ENCODE data around the gene ITPK1. TPM values are rescaled to one million over a fixed set of nuclear protein-coding genes. Genes with fewer than 3 reads are reported as not detected.

Gene ITPK1
- polyA plus RNA-seq, 1 of the 3 experiments (the other 2 are of a cell fraction): 23.2 TPM

DNA sequence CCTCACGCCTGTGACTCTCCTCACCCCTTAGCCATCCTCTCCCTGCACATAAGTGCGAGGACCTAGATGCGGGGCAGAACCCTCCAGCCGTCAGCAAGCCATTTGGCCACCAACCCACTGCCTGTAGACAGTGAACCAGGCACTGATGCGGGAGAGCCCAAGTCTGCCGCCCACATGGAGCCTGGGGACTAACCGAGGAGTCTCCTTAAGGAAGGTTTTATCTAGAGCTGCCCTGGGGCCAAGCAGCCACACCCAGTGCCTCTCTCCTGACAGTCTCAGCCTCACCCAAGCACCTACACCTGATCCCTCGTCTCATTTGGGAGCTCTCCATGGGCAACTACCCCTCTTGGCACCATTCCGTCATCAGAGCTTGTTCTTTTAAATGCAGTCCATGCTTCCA lies 120.1 kb downstream of the ITPK1 start:
- H3K9ac ChIP-seq: no peak overlapping the region
- H3K36me3 ChIP-seq (replicated peaks in 1 of 2; ENCODE audit: control insufficient read depth in 1 of 2, insufficient read depth in 2 of 2, low read length in 1 of 2): peaks cover 0 to 6% of the 10 kb centered on the region in 2 experiments
- no peaks in the 10 kb centered on the region for H3K79me2 ChIP-seq (ENCODE audit: insufficient read depth)
- H3K4me2 ChIP-seq: no peak overlapping the region
- H3K4me1 ChIP-seq (ENCODE audit: control insufficient read depth in 1 of 2, insufficient read depth in 2 of 2, low read depth in 1 of 2, low read length in 1 of 2): peaks cover 3 to 72% of the 10 kb centered on the region in 2 experiments; a peak in 2 of 4 replicates
- 86% methylated on average over 6 of the region's 9 CpGs for WGBS (ENCODE audit: low lambda C conversion rate)
- TF ChIP-seq TCF12 (IDR thresholded peaks at IDR 0.05) (no peak), NFIC (IDR thresholded peaks at IDR 0.05; ENCODE audit: borderline replicate concordance) (no peak), POLR2AphosphoS5 (IDR thresholded peaks at IDR 0.05; ENCODE audit: low read depth, low read length) (no peak), SIN3A (IDR thresholded peaks at IDR 0.05; ENCODE audit: borderline replicate concordance, low read depth, low read length) (no peak), MXI1 (IDR thresholded peaks at IDR 0.05; ENCODE audit: low read depth, low read length) (no peak), RAD21 (IDR thresholded peaks at IDR 0.05; ENCODE audit: low read length) (no peak)
- TF ChIP-seq, protein P1, sequence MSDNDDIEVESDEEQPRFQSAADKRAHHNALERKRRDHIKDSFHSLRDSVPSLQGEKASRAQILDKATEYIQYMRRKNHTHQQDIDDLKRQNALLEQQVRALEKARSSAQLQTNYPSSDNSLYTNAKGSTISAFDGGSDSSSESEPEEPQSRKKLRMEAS (IDR thresholded peaks at IDR 0.05; ENCODE audit: low read depth): no peak
- TF ChIP-seq, protein P2, sequence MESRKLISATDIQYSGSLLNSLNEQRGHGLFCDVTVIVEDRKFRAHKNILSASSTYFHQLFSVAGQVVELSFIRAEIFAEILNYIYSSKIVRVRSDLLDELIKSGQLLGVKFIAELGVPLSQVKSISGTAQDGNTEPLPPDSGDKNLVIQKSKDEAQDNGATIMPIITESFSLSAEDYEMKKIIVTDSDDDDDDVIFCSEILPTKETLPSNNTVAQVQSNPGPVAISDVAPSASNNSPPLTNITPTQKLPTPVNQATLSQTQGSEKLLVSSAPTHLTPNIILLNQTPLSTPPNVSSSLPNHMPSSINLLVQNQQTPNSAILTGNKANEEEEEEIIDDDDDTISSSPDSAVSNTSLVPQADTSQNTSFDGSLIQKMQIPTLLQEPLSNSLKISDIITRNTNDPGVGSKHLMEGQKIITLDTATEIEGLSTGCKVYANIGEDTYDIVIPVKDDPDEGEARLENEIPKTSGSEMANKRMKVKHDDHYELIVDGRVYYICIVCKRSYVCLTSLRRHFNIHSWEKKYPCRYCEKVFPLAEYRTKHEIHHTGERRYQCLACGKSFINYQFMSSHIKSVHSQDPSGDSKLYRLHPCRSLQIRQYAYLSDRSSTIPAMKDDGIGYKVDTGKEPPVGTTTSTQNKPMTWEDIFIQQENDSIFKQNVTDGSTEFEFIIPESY (IDR thresholded peaks at IDR 0.05; ENCODE audit: borderline replicate concordance, low read depth): no peak
- TF ChIP-seq, protein P3, sequence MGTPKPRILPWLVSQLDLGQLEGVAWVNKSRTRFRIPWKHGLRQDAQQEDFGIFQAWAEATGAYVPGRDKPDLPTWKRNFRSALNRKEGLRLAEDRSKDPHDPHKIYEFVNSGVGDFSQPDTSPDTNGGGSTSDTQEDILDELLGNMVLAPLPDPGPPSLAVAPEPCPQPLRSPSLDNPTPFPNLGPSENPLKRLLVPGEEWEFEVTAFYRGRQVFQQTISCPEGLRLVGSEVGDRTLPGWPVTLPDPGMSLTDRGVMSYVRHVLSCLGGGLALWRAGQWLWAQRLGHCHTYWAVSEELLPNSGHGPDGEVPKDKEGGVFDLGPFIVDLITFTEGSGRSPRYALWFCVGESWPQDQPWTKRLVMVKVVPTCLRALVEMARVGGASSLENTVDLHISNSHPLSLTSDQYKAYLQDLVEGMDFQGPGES (IDR thresholded peaks at IDR 0.05; ENCODE audit: low read depth, low read length): no peak
- no peak overlapping the region; a peak in 1 of 4 replicates for H3K27ac ChIP-seq (ENCODE audit: low read depth in 2 of 2, low read length in 1 of 2)
- no peak overlapping the region for H2AFZ ChIP-seq (ENCODE audit: low read depth)
- H3K9me2 ChIP-seq: no peaks in the 10 kb centered on the region
- H3F3A ChIP-seq (replicated peaks; ENCODE audit: insufficient read depth): no peaks in the 10 kb centered on the region
- H3K9me3 ChIP-seq: no peaks in the 10 kb centered on the region
- DNase-seq: no peak
- CTCF ChIA-PET: interaction anchor here (1.1 to 2.9 kb wide), 4 partner anchors 10 to 43 kb away, joined by 3 to 7 read pairs (median 4); no protein-coding TSS in a partner anchor
- no peaks in the 10 kb centered on the region for H4K20me1 ChIP-seq (ENCODE audit: insufficient read depth)
- H3K27me3 ChIP-seq (ENCODE audit: insufficient read depth): no peaks in the 10 kb centered on the region
- POLR2A ChIA-PET: no interaction called here
- no peak overlapping the region for H3K4me3 ChIP-seq (ENCODE audit: low read depth in 2 of 2, low read length in 1 of 2)

DNA sequence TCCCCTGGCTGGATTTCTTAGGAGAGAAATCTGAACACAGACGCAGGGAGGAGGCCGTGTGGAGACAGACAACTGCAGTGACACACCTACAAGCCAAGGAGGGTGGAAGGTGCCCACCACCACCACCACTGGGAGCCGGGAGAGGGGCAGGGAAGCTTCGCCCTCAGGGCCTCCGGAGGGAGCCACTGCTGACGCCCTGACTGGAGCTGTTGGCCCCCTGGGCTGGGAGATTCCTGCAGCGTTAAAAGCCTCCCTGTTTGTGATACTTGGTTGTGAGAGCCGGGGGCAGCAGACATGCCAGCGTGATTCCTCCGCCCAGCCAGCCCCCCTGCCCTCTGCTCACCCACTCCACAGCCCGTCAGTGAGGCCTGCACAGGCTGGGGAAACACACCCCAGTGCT lies 120.8 kb downstream of the ITPK1 start:
- peaks cover 0 to 6% of the 10 kb centered on the region in 2 experiments for H3K36me3 ChIP-seq (replicated peaks in 1 of 2; ENCODE audit: control insufficient read depth in 1 of 2, insufficient read depth in 2 of 2, low read length in 1 of 2)
- ChIA-PET CTCF (interaction anchor here (1.0 to 2.9 kb wide), 3 partner anchors 17 to 144 kb away, joined by 3 to 7 read pairs (median 4); no protein-coding TSS in a partner anchor), POLR2A (no interaction called here)
- DNase-seq: no peak
- no peaks in the 10 kb centered on the region for H4K20me1 ChIP-seq (ENCODE audit: insufficient read depth)
- peak overlapping the region in 1 of 2 experiments; percentile 12; a peak in 1 of 4 replicates for H3K27ac ChIP-seq (ENCODE audit: low read depth in 2 of 2, low read length in 1 of 2)
- no peaks in the 10 kb centered on the region for H3K9me3 ChIP-seq
- H3F3A ChIP-seq (replicated peaks; ENCODE audit: insufficient read depth): no peaks in the 10 kb centered on the region
- no peak overlapping the region for H3K4me3 ChIP-seq (ENCODE audit: low read depth in 2 of 2, low read length in 1 of 2)
- H3K79me2 ChIP-seq (ENCODE audit: insufficient read depth): no peaks in the 10 kb centered on the region
- peaks cover 3 to 79% of the 10 kb centered on the region in 2 experiments; a peak in 2 of 4 replicates for H3K4me1 ChIP-seq (ENCODE audit: control insufficient read depth in 1 of 2, insufficient read depth in 2 of 2, low read depth in 1 of 2, low read length in 1 of 2)
- H3K27me3 ChIP-seq (ENCODE audit: insufficient read depth): no peaks in the 10 kb centered on the region
- H3K9ac ChIP-seq: no peak overlapping the region
- H3K4me2 ChIP-seq: no peak overlapping the region
- 93% methylated on average over 6 of the region's 11 CpGs for WGBS (ENCODE audit: low lambda C conversion rate)
- H3K9me2 ChIP-seq: no peaks in the 10 kb centered on the region
- no peak overlapping the region for H2AFZ ChIP-seq (ENCODE audit: low read depth)
- no peak for TF ChIP-seq TAF1 (IDR thresholded peaks at IDR 0.05; ENCODE audit: borderline replicate concordance, low read depth, low read length)
- TF ChIP-seq, protein P4, sequence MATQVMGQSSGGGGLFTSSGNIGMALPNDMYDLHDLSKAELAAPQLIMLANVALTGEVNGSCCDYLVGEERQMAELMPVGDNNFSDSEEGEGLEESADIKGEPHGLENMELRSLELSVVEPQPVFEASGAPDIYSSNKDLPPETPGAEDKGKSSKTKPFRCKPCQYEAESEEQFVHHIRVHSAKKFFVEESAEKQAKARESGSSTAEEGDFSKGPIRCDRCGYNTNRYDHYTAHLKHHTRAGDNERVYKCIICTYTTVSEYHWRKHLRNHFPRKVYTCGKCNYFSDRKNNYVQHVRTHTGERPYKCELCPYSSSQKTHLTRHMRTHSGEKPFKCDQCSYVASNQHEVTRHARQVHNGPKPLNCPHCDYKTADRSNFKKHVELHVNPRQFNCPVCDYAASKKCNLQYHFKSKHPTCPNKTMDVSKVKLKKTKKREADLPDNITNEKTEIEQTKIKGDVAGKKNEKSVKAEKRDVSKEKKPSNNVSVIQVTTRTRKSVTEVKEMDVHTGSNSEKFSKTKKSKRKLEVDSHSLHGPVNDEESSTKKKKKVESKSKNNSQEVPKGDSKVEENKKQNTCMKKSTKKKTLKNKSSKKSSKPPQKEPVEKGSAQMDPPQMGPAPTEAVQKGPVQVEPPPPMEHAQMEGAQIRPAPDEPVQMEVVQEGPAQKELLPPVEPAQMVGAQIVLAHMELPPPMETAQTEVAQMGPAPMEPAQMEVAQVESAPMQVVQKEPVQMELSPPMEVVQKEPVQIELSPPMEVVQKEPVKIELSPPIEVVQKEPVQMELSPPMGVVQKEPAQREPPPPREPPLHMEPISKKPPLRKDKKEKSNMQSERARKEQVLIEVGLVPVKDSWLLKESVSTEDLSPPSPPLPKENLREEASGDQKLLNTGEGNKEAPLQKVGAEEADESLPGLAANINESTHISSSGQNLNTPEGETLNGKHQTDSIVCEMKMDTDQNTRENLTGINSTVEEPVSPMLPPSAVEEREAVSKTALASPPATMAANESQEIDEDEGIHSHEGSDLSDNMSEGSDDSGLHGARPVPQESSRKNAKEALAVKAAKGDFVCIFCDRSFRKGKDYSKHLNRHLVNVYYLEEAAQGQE (IDR thresholded peaks at IDR 0.05; ENCODE audit: low read depth, low read length): no peak
- no peak for TF ChIP-seq GABPA (IDR thresholded peaks at IDR 0.05; ENCODE audit: low read depth)
- TF ChIP-seq GATA2 (CRISPR knock-in tag; IDR thresholded peaks at IDR 0.05): no peak
- TF ChIP-seq, protein P5, sequence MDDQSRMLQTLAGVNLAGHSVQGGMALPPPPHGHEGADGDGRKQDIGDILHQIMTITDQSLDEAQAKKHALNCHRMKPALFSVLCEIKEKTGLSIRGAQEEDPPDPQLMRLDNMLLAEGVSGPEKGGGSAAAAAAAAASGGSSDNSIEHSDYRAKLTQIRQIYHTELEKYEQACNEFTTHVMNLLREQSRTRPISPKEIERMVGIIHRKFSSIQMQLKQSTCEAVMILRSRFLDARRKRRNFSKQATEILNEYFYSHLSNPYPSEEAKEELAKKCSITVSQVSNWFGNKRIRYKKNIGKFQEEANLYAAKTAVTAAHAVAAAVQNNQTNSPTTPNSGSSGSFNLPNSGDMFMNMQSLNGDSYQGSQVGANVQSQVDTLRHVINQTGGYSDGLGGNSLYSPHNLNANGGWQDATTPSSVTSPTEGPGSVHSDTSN (IDR thresholded peaks at IDR 0.05): no peak
- TF ChIP-seq NRF1 (IDR thresholded peaks at IDR 0.05; ENCODE audit: low read depth, low read length): no peak
- TF ChIP-seq, protein P6, sequence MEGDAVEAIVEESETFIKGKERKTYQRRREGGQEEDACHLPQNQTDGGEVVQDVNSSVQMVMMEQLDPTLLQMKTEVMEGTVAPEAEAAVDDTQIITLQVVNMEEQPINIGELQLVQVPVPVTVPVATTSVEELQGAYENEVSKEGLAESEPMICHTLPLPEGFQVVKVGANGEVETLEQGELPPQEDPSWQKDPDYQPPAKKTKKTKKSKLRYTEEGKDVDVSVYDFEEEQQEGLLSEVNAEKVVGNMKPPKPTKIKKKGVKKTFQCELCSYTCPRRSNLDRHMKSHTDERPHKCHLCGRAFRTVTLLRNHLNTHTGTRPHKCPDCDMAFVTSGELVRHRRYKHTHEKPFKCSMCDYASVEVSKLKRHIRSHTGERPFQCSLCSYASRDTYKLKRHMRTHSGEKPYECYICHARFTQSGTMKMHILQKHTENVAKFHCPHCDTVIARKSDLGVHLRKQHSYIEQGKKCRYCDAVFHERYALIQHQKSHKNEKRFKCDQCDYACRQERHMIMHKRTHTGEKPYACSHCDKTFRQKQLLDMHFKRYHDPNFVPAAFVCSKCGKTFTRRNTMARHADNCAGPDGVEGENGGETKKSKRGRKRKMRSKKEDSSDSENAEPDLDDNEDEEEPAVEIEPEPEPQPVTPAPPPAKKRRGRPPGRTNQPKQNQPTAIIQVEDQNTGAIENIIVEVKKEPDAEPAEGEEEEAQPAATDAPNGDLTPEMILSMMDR (IDR thresholded peaks at IDR 0.05): no peak
- TF ChIP-seq, protein P1 (IDR thresholded peaks at IDR 0.05; ENCODE audit: low read depth): no peak
- TF ChIP-seq MXI1 (IDR thresholded peaks at IDR 0.05; ENCODE audit: low read depth, low read length): no peak
- TF ChIP-seq TEAD4 (IDR thresholded peaks at IDR 0.05; ENCODE audit: borderline replicate concordance, insufficient read depth): no peak

Data from SK-N-SH (cell line).